GM23248 (cell line): ENCODE data around the gene VTI1B.

Experiments used
- EZH2 ChIP-seq: fragments of 200-600 bp; sonication (generic); IDR thresholded peaks from 2 replicates; pipeline ENCODE4 v1.6.1; 2018; ENCODE audit warnings: antibody characterized with exemption, mild to moderate bottlenecking; ENCODE audit not compliant: insufficient read depth, poor library complexity, severe bottlenecking
- EZH2phosphoT487 ChIP-seq: fragments of 200-600 bp; sonication (generic); IDR thresholded peaks from 2 replicates; pipeline ENCODE4 v1.6.1; 2018; ENCODE audit warnings: antibody characterized with exemption, moderate library complexity, mild to moderate bottlenecking, low read depth; ENCODE audit not compliant: insufficient read depth

GRCh38 chr14:67627519-67627918, 46.9 kb downstream of the VTI1B start:
- TF ChIP-seq EZH2 (no peak), EZH2phosphoT487 (no peak)
